Occipital lobe (tissue), 2 donors: ENCODE results near the gene H6PD. TPM values are rescaled to one million over a fixed set of nuclear protein-coding genes. Genes with fewer than 3 reads are reported as not detected.
"Not testable (repeated sequence)": the region's sequence is repeated elsewhere in the genome, so short reads cannot be mapped to it uniquely, and the experiment has no call there.

ENCODE experiments used
- DNase-seq: peaks from one replicate; lab custom pipeline; 2025; lab: John Stamatoyannopoulos, UW
- total RNA-seq: library from RNA; depleted of rRNA; stranded (reverse); fragments of >200 nt; gene quantifications from one replicate; pipeline ENCODE4 v1.2.3, GENCODE V29; 2014

H6PD gene
- total RNA-seq, 1 donor from 2014 or later = 6.2 TPM

- DNase-seq = no peak
Measured at GRCh38 chr1:9294910-9295636, 60.5 kb downstream of the H6PD start.

GRCh38 chr1:9295884-9296283, 61.3 kb downstream of the H6PD start:
- no peak for DNase-seq

- no peak for DNase-seq
Measured at GRCh38 chr1:9296850-9297249, 62.3 kb downstream of the H6PD start.

GRCh38 chr1:9297831-9298230, 63.3 kb downstream of the H6PD start:
- DNase-seq = no peak

- DNase-seq = no peak
Measured at GRCh38 chr1:9298282-9298681, 63.7 kb downstream of the H6PD start.

GRCh38 chr1:9299571-9300541, 65.3 kb downstream of the H6PD start:
- not testable (repeated sequence) for DNase-seq

- DNase-seq = no peak
Measured at GRCh38 chr1:9300573-9300972, 66.0 kb downstream of the H6PD start.

GRCh38 chr1:9302745-9303524, 68.4 kb downstream of the H6PD start:
- no peak for DNase-seq

- DNase-seq = no peak
Measured at GRCh38 chr1:9303916-9304315, 69.3 kb downstream of the H6PD start.

GRCh38 chr1:9305216-9305615, 70.6 kb downstream of the H6PD start:
- DNase-seq = no peak

GRCh38 chr1:9306006-9306405, 71.4 kb downstream of the H6PD start:
- DNase-seq = no peak

- no peak for DNase-seq
Measured at GRCh38 chr1:9307303-9307702, 72.7 kb downstream of the H6PD start.

- no peak for DNase-seq
Measured at GRCh38 chr1:9308236-9308785, 73.7 kb downstream of the H6PD start.

GRCh38 chr1:9309080-9309479, 74.5 kb downstream of the H6PD start:
- no peak for DNase-seq

- no peak for DNase-seq
Measured at GRCh38 chr1:9309991-9310390, 75.4 kb downstream of the H6PD start.

- DNase-seq = no peak
Measured at GRCh38 chr1:9311029-9311428, 76.5 kb downstream of the H6PD start.

- DNase-seq = no peak
Measured at GRCh38 chr1:9311479-9311878, 76.9 kb downstream of the H6PD start.

- DNase-seq = no peak
Measured at GRCh38 chr1:9312168-9312720, 77.7 kb downstream of the H6PD start.

- DNase-seq = no peak
Measured at GRCh38 chr1:9313576-9313975, 79.0 kb downstream of the H6PD start.

- DNase-seq = no peak
Measured at GRCh38 chr1:9314111-9314510, 79.5 kb downstream of the H6PD start.

GRCh38 chr1:9314711-9315379, 80.3 kb downstream of the H6PD start:
- no peak for DNase-seq
